HG03066 (cell line): ENCODE data around the gene C15orf39.

Experiments used
- ATAC-seq: cut with Tn5 transposase; IDR thresholded peaks from one replicate; pipeline ENCODE4 v1.9.1; 2021; ENCODE audit warnings: low read depth; ENCODE audit not compliant: unreplicated experiment

The C15orf39 gene

GRCh38 chr15:75171408-75171807 lies 30.3 kb upstream of the C15orf39 start:
- no peak for ATAC-seq

GRCh38 chr15:75172284-75172820 lies 29.3 kb upstream of the C15orf39 start:
- no peak for ATAC-seq

GRCh38 chr15:75174102-75174501 lies 27.6 kb upstream of the C15orf39 start:
- ATAC-seq, result no peak

- no peak for ATAC-seq
These were observed 27.0 kb upstream of the C15orf39 start for GRCh38 chr15:75174729-75175128.

- no peak for ATAC-seq
These were observed 25.3 kb upstream of the C15orf39 start for GRCh38 chr15:75176396-75176761.

GRCh38 chr15:75177360-75178071 lies 24.2 kb upstream of the C15orf39 start:
- ATAC-seq, result no peak

- ATAC-seq, result no peak
These were observed 23.3 kb upstream of the C15orf39 start for GRCh38 chr15:75178171-75178937.

GRCh38 chr15:75178938-75179745 lies 22.5 kb upstream of the C15orf39 start:
- no peak for ATAC-seq

GRCh38 chr15:75179746-75180140 lies 21.9 kb upstream of the C15orf39 start:
- ATAC-seq, result no peak

GRCh38 chr15:75181780-75182179 lies 19.9 kb upstream of the C15orf39 start:
- no peak for ATAC-seq

GRCh38 chr15:75182187-75183131 lies 19.2 kb upstream of the C15orf39 start:
- ATAC-seq, result no peak

- no peak for ATAC-seq
These were observed 16.2 kb upstream of the C15orf39 start for GRCh38 chr15:75185271-75186029.

- ATAC-seq, result no peak
These were observed 15.6 kb upstream of the C15orf39 start for GRCh38 chr15:75186044-75186443.

- no peak for ATAC-seq
These were observed 13.2 kb upstream of the C15orf39 start for GRCh38 chr15:75188499-75188898.

- ATAC-seq, result no peak
These were observed 10.4 kb upstream of the C15orf39 start for GRCh38 chr15:75191235-75191634.

- no peak for ATAC-seq
These were observed 9.4 kb upstream of the C15orf39 start for GRCh38 chr15:75192307-75192706.

- ATAC-seq, result no peak
These were observed 8.4 kb upstream of the C15orf39 start for GRCh38 chr15:75193272-75193671.

GRCh38 chr15:75193976-75194375 lies 7.7 kb upstream of the C15orf39 start:
- no peak for ATAC-seq

GRCh38 chr15:75194397-75194796 lies 7.3 kb upstream of the C15orf39 start:
- no peak for ATAC-seq
